Large intestine (tissue), 3 donors: ENCODE measurements around the gene CACNB2. TPM values are rescaled to one million over a fixed set of nuclear protein-coding genes. Genes with fewer than 3 reads are reported as not detected.

Experiments used
- DNase-seq, 2 donors: peaks; one replicate each; pipeline versions ENCODE4 v3.0.0 to v3.0.0-alpha.2; 2013
- H3K27ac ChIP-seq: one replicate; pipeline ENCODE4 v1.5.1; 2013; ENCODE audit warnings: low read length
- H3K27me3 ChIP-seq: 2 replicates; pipeline ENCODE4 v1.6.1; 2013; ENCODE audit warnings: low read length; ENCODE audit not compliant: control insufficient read depth, insufficient read depth
- H3K36me3 ChIP-seq: 2 replicates; pipeline ENCODE4 v1.6.1; 2013; ENCODE audit warnings: low read length; ENCODE audit not compliant: control insufficient read depth, insufficient read depth
- H3K4me1 ChIP-seq: one replicate; pipeline ENCODE4 v1.6.1; 2013; ENCODE audit warnings: low read length; ENCODE audit not compliant: control insufficient read depth, insufficient read depth
- H3K4me3 ChIP-seq: one replicate; pipeline ENCODE4 v1.5.1; 2013; ENCODE audit warnings: low read length
- H3K9me3 ChIP-seq: one replicate; pipeline ENCODE4 v1.6.1; 2013; ENCODE audit warnings: mild to moderate bottlenecking, low read depth, low read length, moderate library complexity; ENCODE audit not compliant: control insufficient read depth
- WGBS: methylation state at CpG from one replicate; pipeline ENCODE4 v1.1.5; 2013; ENCODE audit warnings: low lambda C conversion rate; ENCODE audit not compliant: insufficient coverage; 5-methylcytosine and 5-hydroxymethylcytosine counted together
- polyA plus RNA-seq: library from polyadenylated mRNA; unstranded; fragments of 120-200 nt; gene quantifications from one replicate; pipeline ENCODE4 v1.2.1, GENCODE V29; 2013

CACNB2 gene
- polyA plus RNA-seq, 1 donor, result 8.2 TPM

DNA sequence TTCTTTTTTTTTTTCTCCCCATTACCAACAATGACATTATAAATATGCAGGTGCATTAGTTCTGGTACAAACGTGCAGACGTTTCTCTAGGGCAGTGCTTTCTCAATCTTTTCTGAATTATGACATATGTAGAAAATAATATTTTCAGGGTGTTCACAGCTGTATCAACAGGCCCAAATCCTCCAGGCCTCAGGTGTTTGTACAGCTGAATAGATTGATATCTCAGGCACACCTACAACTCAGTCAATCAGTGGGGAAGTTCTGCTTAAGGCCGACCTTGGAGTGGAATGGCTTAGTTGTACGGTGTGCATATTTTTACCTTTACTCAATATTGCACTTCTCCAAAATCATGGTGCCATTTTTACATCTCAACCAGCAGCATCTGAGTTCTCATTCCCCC lies 71.6 kb downstream of the CACNB2 start:
- Histone ChIP-seq H3K4me1 (peaks cover 3% of the 10 kb centered on the region), H3K9me3 (no peaks in the 10 kb centered on the region), H3K27me3 (no peaks in the 10 kb centered on the region), H3K36me3 (no peaks in the 10 kb centered on the region), H3K27ac (no peak overlapping the region), H3K4me3 (no peak overlapping the region)
- no peak for DNase-seq
- 60% methylated on average over 2 of the region's 4 CpGs for WGBS

DNA sequence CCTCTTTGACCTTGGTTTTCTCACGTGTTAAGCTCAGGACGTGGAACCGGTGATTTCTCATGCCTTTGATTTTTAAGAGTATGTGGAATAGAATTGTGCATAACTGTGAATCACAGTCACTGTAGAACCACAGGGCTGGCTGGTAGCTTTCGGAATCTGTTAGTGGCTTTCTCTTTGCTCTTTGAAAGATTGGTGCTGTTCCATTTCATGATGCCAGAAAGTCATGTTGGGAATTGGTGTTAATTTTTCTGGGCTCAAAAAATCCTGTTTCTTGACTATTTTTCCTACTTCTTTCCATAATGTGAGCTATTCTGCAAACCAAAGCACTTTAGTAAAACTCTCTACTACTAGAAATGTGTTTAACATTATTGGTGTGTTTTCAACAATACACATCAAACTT lies 73.0 kb downstream of the CACNB2 start:
- H3K27me3 ChIP-seq, result no peaks in the 10 kb centered on the region
- H3K27ac ChIP-seq, result no peak overlapping the region
- no peaks in the 10 kb centered on the region for H3K9me3 ChIP-seq
- no peak for DNase-seq
- H3K4me1 ChIP-seq, result peaks cover 3% of the 10 kb centered on the region
- WGBS, result no CpG with 5 or more reads among the region's 4 CpGs
- H3K4me3 ChIP-seq, result no peak overlapping the region
- H3K36me3 ChIP-seq, result no peaks in the 10 kb centered on the region

DNA sequence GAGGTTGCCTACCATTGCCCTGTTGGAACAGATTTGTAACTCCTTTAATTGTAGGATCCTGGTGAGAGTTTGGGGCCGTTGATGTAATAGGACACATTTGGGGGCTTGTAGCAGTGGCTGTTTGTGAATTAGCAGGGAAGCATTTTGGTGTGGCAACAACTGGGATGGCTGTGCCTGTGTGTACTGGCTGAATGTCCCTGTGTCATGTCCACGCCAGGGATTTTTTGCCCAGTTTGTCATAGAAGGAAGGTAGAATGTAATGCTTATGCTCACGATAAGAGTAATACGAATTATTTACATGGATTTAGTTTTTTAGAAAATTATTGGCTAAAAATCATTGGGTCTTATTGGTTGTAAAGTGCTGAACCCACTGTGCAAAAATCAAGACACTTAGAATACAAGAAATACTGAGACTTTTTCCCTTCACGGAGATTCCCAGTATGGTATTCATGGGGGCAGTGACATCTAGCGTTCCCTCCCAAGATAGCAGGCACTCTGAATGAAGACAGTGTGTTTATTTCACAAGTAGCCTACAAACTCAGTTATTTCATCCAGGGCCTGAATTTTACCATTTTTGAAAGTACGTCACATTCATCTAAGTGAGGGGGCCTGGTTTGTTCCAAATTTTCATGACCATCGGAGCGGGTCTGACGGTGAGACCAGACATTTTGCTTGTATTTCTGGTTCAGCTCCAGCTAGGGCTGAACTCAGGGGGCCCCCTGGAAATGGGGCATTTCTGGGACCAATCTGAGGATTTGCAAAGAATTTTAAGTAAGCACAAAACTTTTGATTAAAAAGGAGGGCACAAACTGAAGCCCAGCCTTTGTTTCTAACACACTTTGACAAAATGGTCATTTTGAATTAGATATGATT lies 74.7 kb downstream of the CACNB2 start:
- Histone ChIP-seq H3K27ac (no peak overlapping the region), H3K36me3 (no peaks in the 10 kb centered on the region), H3K4me3 (no peak overlapping the region), H3K27me3 (no peaks in the 10 kb centered on the region), H3K9me3 (no peaks in the 10 kb centered on the region), H3K4me1 (peaks cover 3% of the 10 kb centered on the region)
- DNase-seq, result peak; percentile 41 to 47
- no CpG with 5 or more reads among the region's 10 CpGs for WGBS

DNA sequence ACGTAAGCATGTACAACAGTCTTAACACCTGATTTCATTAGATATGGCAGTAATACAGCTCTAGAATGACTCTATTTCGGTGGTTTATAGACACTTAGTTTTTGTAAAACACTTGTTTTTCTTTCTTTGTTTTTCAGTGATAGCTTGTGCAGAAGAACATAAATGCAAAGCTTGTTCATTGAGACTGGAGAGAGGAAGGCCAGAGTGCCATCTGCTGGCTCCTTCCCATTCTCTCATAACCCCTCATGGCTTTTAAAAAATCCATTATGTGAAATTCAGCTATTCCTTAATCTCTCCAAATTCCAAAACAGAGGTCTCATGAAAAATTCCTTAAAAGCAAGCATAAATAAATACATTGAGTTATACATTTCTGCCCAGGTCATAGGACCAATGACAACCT lies 76.3 kb downstream of the CACNB2 start:
- WGBS, result 60% methylated on average over 1 of the region's 2 CpGs
- no peak for DNase-seq
- Histone ChIP-seq H3K36me3 (no peaks in the 10 kb centered on the region), H3K9me3 (no peaks in the 10 kb centered on the region), H3K27me3 (no peaks in the 10 kb centered on the region), H3K4me3 (no peak overlapping the region), H3K27ac (no peak overlapping the region), H3K4me1 (no peaks in the 10 kb centered on the region)

GRCh38 chr10:18217577-18217976 lies 77.4 kb downstream of the CACNB2 start:
- Histone ChIP-seq H3K4me1 (no peaks in the 10 kb centered on the region), H3K36me3 (no peaks in the 10 kb centered on the region), H3K4me3 (no peak overlapping the region), H3K9me3 (no peaks in the 10 kb centered on the region), H3K27ac (no peak overlapping the region), H3K27me3 (no peaks in the 10 kb centered on the region)
- WGBS, result 86% methylated on average over 1 of the region's 2 CpGs
- DNase-seq, result no peak

DNA sequence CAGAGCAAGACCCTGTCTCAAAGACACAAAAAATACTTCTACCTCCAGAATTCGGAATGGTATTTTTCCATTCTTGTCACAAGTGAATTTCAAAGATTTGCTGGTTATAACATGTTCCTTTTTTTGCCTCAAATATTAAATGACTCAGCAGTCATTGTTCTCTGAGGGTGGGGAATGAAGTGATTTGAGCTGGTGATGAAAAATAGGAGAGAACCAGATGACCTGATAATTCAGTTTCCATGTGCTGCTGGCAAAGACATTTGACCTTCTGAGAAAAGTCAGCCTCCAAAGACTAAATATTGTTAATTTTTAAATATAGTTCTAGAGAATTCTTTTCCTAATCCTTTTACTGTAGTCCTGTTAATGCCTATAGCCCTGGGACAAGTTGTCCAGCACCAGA lies 78.9 kb downstream of the CACNB2 start:
- no peak for DNase-seq
- no peak overlapping the region for H3K27ac ChIP-seq
- no peaks in the 10 kb centered on the region for H3K9me3 ChIP-seq
- WGBS, result no CpG with 5 or more reads among the region's 1 CpG
- no peak overlapping the region for H3K4me3 ChIP-seq
- no peaks in the 10 kb centered on the region for H3K36me3 ChIP-seq
- H3K4me1 ChIP-seq, result no peaks in the 10 kb centered on the region
- H3K27me3 ChIP-seq, result no peaks in the 10 kb centered on the region

- DNase-seq, result no peak
- Histone ChIP-seq H3K27me3 (no peaks in the 10 kb centered on the region), H3K27ac (no peak overlapping the region), H3K36me3 (no peaks in the 10 kb centered on the region), H3K9me3 (no peaks in the 10 kb centered on the region), H3K4me1 (no peaks in the 10 kb centered on the region), H3K4me3 (no peak overlapping the region)
- 83% methylated on average over 2 of the region's 4 CpGs for WGBS
These were observed 80.9 kb downstream of the CACNB2 start for GRCh38 chr10:18221123-18221522.

DNA sequence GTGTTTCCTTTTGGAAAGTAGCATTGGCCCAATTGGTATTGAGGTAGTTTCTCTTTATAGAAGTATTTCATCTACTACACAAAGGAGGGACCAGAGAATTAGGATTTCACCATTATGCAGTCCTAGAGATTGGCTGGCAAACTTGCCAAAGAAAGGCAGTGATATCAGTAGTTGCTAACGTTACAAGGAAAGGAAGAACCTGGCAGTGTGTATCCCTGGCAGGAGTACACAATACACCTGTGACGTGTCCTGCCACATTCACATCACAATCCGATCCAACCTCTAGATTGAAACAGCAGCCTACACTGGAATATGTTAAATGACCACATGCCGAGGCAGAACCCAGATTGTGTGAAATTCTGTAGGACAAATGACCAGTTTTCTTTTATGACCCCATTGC lies 81.7 kb downstream of the CACNB2 start:
- H3K27ac ChIP-seq, result no peak overlapping the region
- no peak overlapping the region for H3K4me3 ChIP-seq
- no peaks in the 10 kb centered on the region for H3K4me1 ChIP-seq
- no CpG with 5 or more reads among the region's 4 CpGs for WGBS
- DNase-seq, result no peak
- no peaks in the 10 kb centered on the region for H3K9me3 ChIP-seq
- H3K36me3 ChIP-seq, result no peaks in the 10 kb centered on the region
- no peaks in the 10 kb centered on the region for H3K27me3 ChIP-seq

DNA sequence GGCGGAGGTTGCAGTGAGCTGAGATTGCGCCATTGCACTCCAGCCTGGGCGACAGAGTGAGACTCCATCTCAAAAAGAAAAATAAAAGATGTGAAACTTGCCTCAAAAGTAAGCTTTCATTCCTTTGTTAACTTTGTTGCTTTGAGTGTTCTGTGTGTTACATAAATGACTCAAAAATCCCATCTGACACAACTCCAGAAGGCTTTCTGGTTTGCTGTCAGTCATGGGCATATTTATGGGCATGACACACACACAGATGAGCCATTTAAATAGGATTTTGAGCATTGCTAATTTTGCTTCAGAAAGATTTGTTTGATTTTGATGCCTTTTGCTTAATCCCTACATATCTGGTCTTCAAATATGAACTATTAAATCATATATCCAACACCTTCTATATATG lies 82.6 kb downstream of the CACNB2 start:
- Histone ChIP-seq H3K36me3 (no peaks in the 10 kb centered on the region), H3K9me3 (no peaks in the 10 kb centered on the region), H3K27me3 (no peaks in the 10 kb centered on the region), H3K27ac (no peak overlapping the region), H3K4me3 (no peak overlapping the region), H3K4me1 (no peaks in the 10 kb centered on the region)
- DNase-seq, result no peak
- WGBS, result no CpG with 5 or more reads among the region's 3 CpGs

GRCh38 chr10:18223898-18224297 lies 83.7 kb downstream of the CACNB2 start:
- no peaks in the 10 kb centered on the region for H3K27me3 ChIP-seq
- no peaks in the 10 kb centered on the region for H3K4me1 ChIP-seq
- H3K4me3 ChIP-seq, result no peak overlapping the region
- no peak for DNase-seq
- H3K27ac ChIP-seq, result no peak overlapping the region
- H3K9me3 ChIP-seq, result no peaks in the 10 kb centered on the region
- H3K36me3 ChIP-seq, result no peaks in the 10 kb centered on the region
- WGBS, result 83% methylated on average over 2 of the region's 2 CpGs
